Measurements from ENCODE around the gene ATP6V0B.

Gene ATP6V0B

GRCh38 chr1:44027320-44027719 lies 52.6 kb downstream of the ATP6V0B start:
- no peak for TF ChIP-seq ZFX (IDR thresholded peaks at IDR 0.05; ENCODE audit: borderline replicate concordance)
- H3K27ac ChIP-seq = no peak overlapping the region

Data from 22Rv1 (cell line).